T-helper 1 cell treated with Interleukin-12 subunit alpha and Interleukin-12 subunit beta and Interleukin-4 antibody, amounts not matched to agents 30 μg/mL and 1 μg/mL, for 36 hours (primary cell): Measurements from ENCODE around the gene SERHL2.
"Not testable (repeated sequence)": the region's sequence is repeated elsewhere in the genome, so short reads cannot be mapped to it uniquely, and the experiment has no call there.

ENCODE experiments used
- H3K27ac Mint-ChIP-seq: one replicate; pipeline ENCODE4 v1.8.0; 2021; ENCODE audit warnings: mild to moderate bottlenecking, mixed read lengths
- H3K27me3 Mint-ChIP-seq: one replicate; pipeline ENCODE4 v1.8.0; 2021; ENCODE audit warnings: low read depth, mixed read lengths
- H3K36me3 Mint-ChIP-seq: one replicate; pipeline ENCODE4 v1.8.0; 2021; ENCODE audit warnings: low read depth, mixed read lengths
- H3K4me1 Mint-ChIP-seq: one replicate; pipeline ENCODE4 v1.8.0; 2021; ENCODE audit warnings: low read depth, mixed read lengths
- H3K4me3 Mint-ChIP-seq: one replicate; pipeline ENCODE4 v1.8.0; 2021; ENCODE audit warnings: mild to moderate bottlenecking, moderate library complexity, mixed read lengths
- H3K9me3 Mint-ChIP-seq: one replicate; pipeline ENCODE4 v1.8.0; 2021; ENCODE audit warnings: mixed read lengths

Gene SERHL2

GRCh38 chr22:42577141-42577540 lies 23.4 kb downstream of the SERHL2 start:
- H3K27ac Mint-ChIP-seq, H3K4me3 Mint-ChIP-seq, H3K36me3 Mint-ChIP-seq, H3K27me3 Mint-ChIP-seq, H3K9me3 Mint-ChIP-seq, H3K4me1 Mint-ChIP-seq: not testable (repeated sequence)

GRCh38 chr22:42577623-42578240 lies 24.0 kb downstream of the SERHL2 start:
- Mint-ChIP-seq H3K4me1 (peaks cover 7% of the 10 kb centered on the region), H3K27me3 (no peaks in the 10 kb centered on the region), H3K9me3 (no peaks in the 10 kb centered on the region), H3K36me3 (peaks cover 10% of the 10 kb centered on the region), H3K27ac (no peak overlapping the region), H3K4me3 (no peak overlapping the region)

GRCh38 chr22:42580040-42580439 lies 26.3 kb downstream of the SERHL2 start:
- H3K27ac Mint-ChIP-seq, result not testable (repeated sequence)

GRCh38 chr22:42581194-42581761 lies 27.5 kb downstream of the SERHL2 start:
- Mint-ChIP-seq H3K4me3 (peak overlapping the region; percentile 98), H3K36me3 (peaks cover 16% of the 10 kb centered on the region), H3K27ac (peak overlapping the region; percentile 94)
- not testable (repeated sequence) for H3K4me1 Mint-ChIP-seq, H3K27me3 Mint-ChIP-seq, H3K9me3 Mint-ChIP-seq

More at GRCh38 chr22:42580040-42580439, 26.3 kb downstream of the SERHL2 start:
- H3K36me3 Mint-ChIP-seq, result peaks cover 15% of the 10 kb centered on the region
- not testable (repeated sequence) for H3K4me3 Mint-ChIP-seq, H3K4me1 Mint-ChIP-seq, H3K9me3 Mint-ChIP-seq, H3K27me3 Mint-ChIP-seq

GRCh38 chr22:42581762-42582716 lies 28.3 kb downstream of the SERHL2 start:
- H3K27ac Mint-ChIP-seq, result peak overlapping the region; percentile 75
- H3K27me3 Mint-ChIP-seq, result no peaks in the 10 kb centered on the region
- peak overlapping the region; percentile 98 for H3K4me3 Mint-ChIP-seq
- H3K4me1 Mint-ChIP-seq, result peaks cover 9% of the 10 kb centered on the region
- H3K9me3 Mint-ChIP-seq, result no peaks in the 10 kb centered on the region
- peaks cover 20% of the 10 kb centered on the region for H3K36me3 Mint-ChIP-seq

- Mint-ChIP-seq H3K4me3 (no peak overlapping the region), H3K36me3 (peaks cover 29% of the 10 kb centered on the region), H3K27ac (no peak overlapping the region), H3K27me3 (no peaks in the 10 kb centered on the region), H3K9me3 (no peaks in the 10 kb centered on the region), H3K4me1 (peaks cover 9% of the 10 kb centered on the region)
Measured at GRCh38 chr22:42582987-42583386, 29.2 kb downstream of the SERHL2 start.

- Mint-ChIP-seq H3K4me1 (peaks cover 9% of the 10 kb centered on the region), H3K9me3 (no peaks in the 10 kb centered on the region), H3K4me3 (no peak overlapping the region), H3K36me3 (peaks cover 29% of the 10 kb centered on the region), H3K27ac (no peak overlapping the region), H3K27me3 (no peaks in the 10 kb centered on the region)
Measured at GRCh38 chr22:42584364-42584940, 30.7 kb downstream of the SERHL2 start.

- Mint-ChIP-seq H3K27me3 (no peaks in the 10 kb centered on the region), H3K36me3 (peaks cover 32% of the 10 kb centered on the region), H3K27ac (no peak overlapping the region), H3K9me3 (no peaks in the 10 kb centered on the region), H3K4me3 (no peak overlapping the region), H3K4me1 (peaks cover 9% of the 10 kb centered on the region)
Measured at GRCh38 chr22:42585096-42585495, 31.3 kb downstream of the SERHL2 start.

- Mint-ChIP-seq H3K27me3 (no peaks in the 10 kb centered on the region), H3K36me3 (peaks cover 28% of the 10 kb centered on the region), H3K27ac (peak overlapping the region; percentile 15), H3K4me1 (peaks cover 5% of the 10 kb centered on the region), H3K4me3 (no peak overlapping the region), H3K9me3 (no peaks in the 10 kb centered on the region)
Measured at GRCh38 chr22:42586381-42586780, 32.6 kb downstream of the SERHL2 start.

GRCh38 chr22:42587588-42588175 lies 33.9 kb downstream of the SERHL2 start:
- no peaks in the 10 kb centered on the region for H3K27me3 Mint-ChIP-seq
- H3K4me3 Mint-ChIP-seq, result no peak overlapping the region
- peaks cover 2% of the 10 kb centered on the region for H3K4me1 Mint-ChIP-seq
- H3K27ac Mint-ChIP-seq, result no peak overlapping the region
- peaks cover 26% of the 10 kb centered on the region for H3K36me3 Mint-ChIP-seq
- H3K9me3 Mint-ChIP-seq, result no peaks in the 10 kb centered on the region

GRCh38 chr22:42591987-42592386 lies 38.2 kb downstream of the SERHL2 start:
- Mint-ChIP-seq H3K36me3 (peaks cover 33% of the 10 kb centered on the region), H3K9me3 (no peaks in the 10 kb centered on the region), H3K4me3 (no peak overlapping the region), H3K4me1 (no peaks in the 10 kb centered on the region), H3K27me3 (no peaks in the 10 kb centered on the region), H3K27ac (no peak overlapping the region)

GRCh38 chr22:42595434-42595833 lies 41.7 kb downstream of the SERHL2 start:
- Mint-ChIP-seq H3K27me3 (no peaks in the 10 kb centered on the region), H3K9me3 (no peaks in the 10 kb centered on the region), H3K36me3 (peaks cover 41% of the 10 kb centered on the region), H3K4me3 (no peak overlapping the region), H3K27ac (no peak overlapping the region), H3K4me1 (no peaks in the 10 kb centered on the region)

GRCh38 chr22:42596336-42596735 lies 42.6 kb downstream of the SERHL2 start:
- no peaks in the 10 kb centered on the region for H3K9me3 Mint-ChIP-seq
- peaks cover 41% of the 10 kb centered on the region for H3K36me3 Mint-ChIP-seq
- H3K27ac Mint-ChIP-seq, result no peak overlapping the region
- H3K4me1 Mint-ChIP-seq, result no peaks in the 10 kb centered on the region
- H3K4me3 Mint-ChIP-seq, result no peak overlapping the region
- no peaks in the 10 kb centered on the region for H3K27me3 Mint-ChIP-seq

GRCh38 chr22:42596863-42597530 lies 43.2 kb downstream of the SERHL2 start:
- Mint-ChIP-seq H3K4me1 (peaks cover 3% of the 10 kb centered on the region), H3K36me3 (peaks cover 45% of the 10 kb centered on the region), H3K27me3 (no peaks in the 10 kb centered on the region), H3K27ac (no peak overlapping the region), H3K9me3 (no peaks in the 10 kb centered on the region), H3K4me3 (no peak overlapping the region)
